ENCODE measurements around the gene URB1.

DNA sequence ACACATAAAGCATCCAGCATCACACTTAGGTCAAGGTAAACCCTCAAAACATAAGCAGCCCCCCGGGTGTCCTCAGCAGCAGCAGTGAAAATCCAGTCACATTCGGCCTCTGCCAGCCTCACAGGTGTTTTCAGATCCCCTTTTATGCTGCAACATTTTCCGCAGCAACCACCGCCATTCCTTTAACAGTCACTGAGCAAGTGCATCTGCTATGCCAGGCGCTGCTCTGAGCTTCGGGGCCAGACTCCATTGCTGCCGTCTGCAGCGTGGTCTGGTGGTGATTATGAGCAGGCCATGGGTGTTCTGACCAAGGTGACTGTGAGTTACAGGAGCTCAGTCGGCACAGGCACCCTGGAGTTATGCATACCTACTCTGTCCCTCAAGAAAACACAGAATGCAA, 4.5 kb downstream of the URB1 start:
- TF ChIP-seq, protein P1, sequence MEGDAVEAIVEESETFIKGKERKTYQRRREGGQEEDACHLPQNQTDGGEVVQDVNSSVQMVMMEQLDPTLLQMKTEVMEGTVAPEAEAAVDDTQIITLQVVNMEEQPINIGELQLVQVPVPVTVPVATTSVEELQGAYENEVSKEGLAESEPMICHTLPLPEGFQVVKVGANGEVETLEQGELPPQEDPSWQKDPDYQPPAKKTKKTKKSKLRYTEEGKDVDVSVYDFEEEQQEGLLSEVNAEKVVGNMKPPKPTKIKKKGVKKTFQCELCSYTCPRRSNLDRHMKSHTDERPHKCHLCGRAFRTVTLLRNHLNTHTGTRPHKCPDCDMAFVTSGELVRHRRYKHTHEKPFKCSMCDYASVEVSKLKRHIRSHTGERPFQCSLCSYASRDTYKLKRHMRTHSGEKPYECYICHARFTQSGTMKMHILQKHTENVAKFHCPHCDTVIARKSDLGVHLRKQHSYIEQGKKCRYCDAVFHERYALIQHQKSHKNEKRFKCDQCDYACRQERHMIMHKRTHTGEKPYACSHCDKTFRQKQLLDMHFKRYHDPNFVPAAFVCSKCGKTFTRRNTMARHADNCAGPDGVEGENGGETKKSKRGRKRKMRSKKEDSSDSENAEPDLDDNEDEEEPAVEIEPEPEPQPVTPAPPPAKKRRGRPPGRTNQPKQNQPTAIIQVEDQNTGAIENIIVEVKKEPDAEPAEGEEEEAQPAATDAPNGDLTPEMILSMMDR (conservative IDR thresholded peaks at IDR 0.05; ENCODE audit: low read length): no peak
- no peak for TF ChIP-seq EZH2phosphoT487 (IDR thresholded peaks at IDR 0.05; ENCODE audit: borderline replicate concordance)

Measured in Loucy (cell line).